ENCODE results near the gene FOXC2. TPM values are rescaled to one million over a fixed set of nuclear protein-coding genes. Genes with fewer than 3 reads are reported as not detected.

The FOXC2 gene
- total RNA-seq, 1 experiment from 2014 or later = 14.9 TPM

DNA sequence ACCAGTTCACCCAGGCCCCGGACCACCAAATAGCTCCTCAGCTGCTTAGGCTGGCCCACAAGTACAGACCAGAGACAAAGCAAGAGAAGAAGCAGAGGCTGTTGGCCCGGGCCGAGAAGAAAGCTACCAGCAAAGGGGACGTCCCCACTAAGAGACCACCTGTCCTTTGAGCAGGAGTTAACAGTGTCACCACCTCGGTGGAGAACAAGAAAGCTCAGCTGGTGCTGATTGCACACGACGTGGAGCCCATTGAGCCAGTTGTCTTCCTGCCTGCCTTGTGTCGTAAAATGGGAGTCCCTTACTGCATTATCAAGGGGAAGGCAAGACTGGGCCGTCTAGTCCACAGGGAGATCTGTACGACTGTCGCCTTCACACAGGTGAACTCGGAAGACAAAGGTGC lies 40.9 kb upstream of the FOXC2 start:
- Histone ChIP-seq H3K4me1 (ENCODE audit: control insufficient read depth, insufficient read depth, low read length) (no peaks in the 10 kb centered on the region), H3K27me3 (ENCODE audit: control insufficient read depth, insufficient read depth, low read length) (no peaks in the 10 kb centered on the region), H3K36me3 (ENCODE audit: control insufficient read depth, insufficient read depth, low read length) (no peaks in the 10 kb centered on the region), H3K4me3 (ENCODE audit: low read depth in 2 of 2, low read length in 2 of 2) (no peak overlapping the region), H3K27ac (ENCODE audit: low read length) (no peak overlapping the region), H3K9me3 (ENCODE audit: control insufficient read depth, insufficient read depth, low read depth, low read length) (no peaks in the 10 kb centered on the region)
- ChIA-PET POLR2A (interaction anchor here (0.6 kb wide), 1 partner anchor 33 kb away, joined by 3 read pairs; no protein-coding TSS in a partner anchor), CTCF (no interaction called here)
- BruUV-seq (replicated peaks) = no TSS peak
- in situ Hi-C loops (cut with HindIII; ENCODE audit: low pct_unique_long_range_greater_than_20kb, low sequenced_read_pairs) = no loop called here
- TF ChIP-seq SIN3A (IDR thresholded peaks at IDR 0.05; ENCODE audit: borderline replicate concordance, insufficient read depth, low read depth, low read length) (no peak), TCF7L2 (IDR thresholded peaks at IDR 0.05; ENCODE audit: low read depth, low read length) (no peak), POLR2AphosphoS5 (IDR thresholded peaks at IDR 0.05; ENCODE audit: low read depth, low read length) (no peak)
- TF ChIP-seq, protein P1, sequence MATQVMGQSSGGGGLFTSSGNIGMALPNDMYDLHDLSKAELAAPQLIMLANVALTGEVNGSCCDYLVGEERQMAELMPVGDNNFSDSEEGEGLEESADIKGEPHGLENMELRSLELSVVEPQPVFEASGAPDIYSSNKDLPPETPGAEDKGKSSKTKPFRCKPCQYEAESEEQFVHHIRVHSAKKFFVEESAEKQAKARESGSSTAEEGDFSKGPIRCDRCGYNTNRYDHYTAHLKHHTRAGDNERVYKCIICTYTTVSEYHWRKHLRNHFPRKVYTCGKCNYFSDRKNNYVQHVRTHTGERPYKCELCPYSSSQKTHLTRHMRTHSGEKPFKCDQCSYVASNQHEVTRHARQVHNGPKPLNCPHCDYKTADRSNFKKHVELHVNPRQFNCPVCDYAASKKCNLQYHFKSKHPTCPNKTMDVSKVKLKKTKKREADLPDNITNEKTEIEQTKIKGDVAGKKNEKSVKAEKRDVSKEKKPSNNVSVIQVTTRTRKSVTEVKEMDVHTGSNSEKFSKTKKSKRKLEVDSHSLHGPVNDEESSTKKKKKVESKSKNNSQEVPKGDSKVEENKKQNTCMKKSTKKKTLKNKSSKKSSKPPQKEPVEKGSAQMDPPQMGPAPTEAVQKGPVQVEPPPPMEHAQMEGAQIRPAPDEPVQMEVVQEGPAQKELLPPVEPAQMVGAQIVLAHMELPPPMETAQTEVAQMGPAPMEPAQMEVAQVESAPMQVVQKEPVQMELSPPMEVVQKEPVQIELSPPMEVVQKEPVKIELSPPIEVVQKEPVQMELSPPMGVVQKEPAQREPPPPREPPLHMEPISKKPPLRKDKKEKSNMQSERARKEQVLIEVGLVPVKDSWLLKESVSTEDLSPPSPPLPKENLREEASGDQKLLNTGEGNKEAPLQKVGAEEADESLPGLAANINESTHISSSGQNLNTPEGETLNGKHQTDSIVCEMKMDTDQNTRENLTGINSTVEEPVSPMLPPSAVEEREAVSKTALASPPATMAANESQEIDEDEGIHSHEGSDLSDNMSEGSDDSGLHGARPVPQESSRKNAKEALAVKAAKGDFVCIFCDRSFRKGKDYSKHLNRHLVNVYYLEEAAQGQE (IDR thresholded peaks at IDR 0.05; ENCODE audit: insufficient read depth in 1 of 2, low read depth in 2 of 2, low read length in 1 of 2) = no peak
- TF ChIP-seq, protein P2, sequence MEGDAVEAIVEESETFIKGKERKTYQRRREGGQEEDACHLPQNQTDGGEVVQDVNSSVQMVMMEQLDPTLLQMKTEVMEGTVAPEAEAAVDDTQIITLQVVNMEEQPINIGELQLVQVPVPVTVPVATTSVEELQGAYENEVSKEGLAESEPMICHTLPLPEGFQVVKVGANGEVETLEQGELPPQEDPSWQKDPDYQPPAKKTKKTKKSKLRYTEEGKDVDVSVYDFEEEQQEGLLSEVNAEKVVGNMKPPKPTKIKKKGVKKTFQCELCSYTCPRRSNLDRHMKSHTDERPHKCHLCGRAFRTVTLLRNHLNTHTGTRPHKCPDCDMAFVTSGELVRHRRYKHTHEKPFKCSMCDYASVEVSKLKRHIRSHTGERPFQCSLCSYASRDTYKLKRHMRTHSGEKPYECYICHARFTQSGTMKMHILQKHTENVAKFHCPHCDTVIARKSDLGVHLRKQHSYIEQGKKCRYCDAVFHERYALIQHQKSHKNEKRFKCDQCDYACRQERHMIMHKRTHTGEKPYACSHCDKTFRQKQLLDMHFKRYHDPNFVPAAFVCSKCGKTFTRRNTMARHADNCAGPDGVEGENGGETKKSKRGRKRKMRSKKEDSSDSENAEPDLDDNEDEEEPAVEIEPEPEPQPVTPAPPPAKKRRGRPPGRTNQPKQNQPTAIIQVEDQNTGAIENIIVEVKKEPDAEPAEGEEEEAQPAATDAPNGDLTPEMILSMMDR (IDR thresholded peaks at IDR 0.05) = no peak
- no peak for ATAC-seq
- intact Hi-C loops (cut with micrococcal nuclease; ENCODE audit: unreplicated experiment) = no loop called here
- no peak for DNase-seq (ENCODE audit: low read depth, low spot score)

DNA sequence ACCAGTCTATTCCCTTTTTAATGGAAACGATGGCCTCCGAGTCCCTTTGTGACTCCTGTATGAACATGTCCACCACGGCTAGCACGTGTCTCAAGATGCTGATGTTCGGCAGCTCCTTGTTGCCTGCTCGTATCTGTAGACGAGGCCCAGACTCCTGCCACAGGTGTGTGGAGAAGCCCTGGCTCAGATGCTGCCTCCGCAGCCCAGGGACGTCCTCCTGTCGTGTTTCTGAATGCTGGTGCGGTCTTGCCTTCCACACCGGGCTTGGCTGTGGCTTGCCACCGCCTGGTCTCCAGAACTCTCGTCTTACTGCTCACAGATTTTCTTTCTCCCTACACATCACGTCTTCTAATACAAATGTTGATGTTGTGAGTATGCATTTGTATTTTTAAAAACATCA lies 39.3 kb upstream of the FOXC2 start:
- no peaks in the 10 kb centered on the region for H3K9me3 ChIP-seq (ENCODE audit: control insufficient read depth, insufficient read depth, low read depth, low read length)
- POLR2A ChIA-PET = no interaction called here
- CTCF ChIA-PET = no interaction called here
- no peaks in the 10 kb centered on the region for H3K4me1 ChIP-seq (ENCODE audit: control insufficient read depth, insufficient read depth, low read length)
- H3K36me3 ChIP-seq (ENCODE audit: control insufficient read depth, insufficient read depth, low read length) = no peaks in the 10 kb centered on the region
- no TSS peak for BruUV-seq (replicated peaks)
- ATAC-seq (no peak), DNase-seq (ENCODE audit: low read depth, low spot score) (no peak)
- no peak overlapping the region for H3K4me3 ChIP-seq (ENCODE audit: low read depth in 2 of 2, low read length in 2 of 2)
- in situ Hi-C loops (cut with HindIII; ENCODE audit: low pct_unique_long_range_greater_than_20kb, low sequenced_read_pairs) (no loop called here), intact Hi-C loops (cut with micrococcal nuclease; ENCODE audit: unreplicated experiment) (no loop called here)
- H3K27me3 ChIP-seq (ENCODE audit: control insufficient read depth, insufficient read depth, low read length) = no peaks in the 10 kb centered on the region
- no peak overlapping the region for H3K27ac ChIP-seq (ENCODE audit: low read length)
- no peak for TF ChIP-seq TCF7L2 (IDR thresholded peaks at IDR 0.05; ENCODE audit: low read depth, low read length)
- no peak for TF ChIP-seq POLR2AphosphoS5 (IDR thresholded peaks at IDR 0.05; ENCODE audit: low read depth, low read length)
- TF ChIP-seq, protein P1 (IDR thresholded peaks at IDR 0.05; ENCODE audit: insufficient read depth in 1 of 2, low read depth in 2 of 2, low read length in 1 of 2) = no peak
- no peak for TF ChIP-seq SIN3A (IDR thresholded peaks at IDR 0.05; ENCODE audit: borderline replicate concordance, insufficient read depth, low read depth, low read length)
- TF ChIP-seq, protein P2 (IDR thresholded peaks at IDR 0.05) = no peak

Data from Panc1 (cell line).